SKM-1 (cell line): ENCODE data around the gene TRNAU1AP.
"Not testable (repeated sequence)": the region's sequence is repeated elsewhere in the genome, so short reads cannot be mapped to it uniquely, and the experiment has no call there.

Experiments used
- DNase-seq: peaks from one replicate; lab custom pipeline; 2025; ENCODE audit not compliant: unreplicated experiment; lab: John Stamatoyannopoulos, UW

TRNAU1AP gene

DNA sequence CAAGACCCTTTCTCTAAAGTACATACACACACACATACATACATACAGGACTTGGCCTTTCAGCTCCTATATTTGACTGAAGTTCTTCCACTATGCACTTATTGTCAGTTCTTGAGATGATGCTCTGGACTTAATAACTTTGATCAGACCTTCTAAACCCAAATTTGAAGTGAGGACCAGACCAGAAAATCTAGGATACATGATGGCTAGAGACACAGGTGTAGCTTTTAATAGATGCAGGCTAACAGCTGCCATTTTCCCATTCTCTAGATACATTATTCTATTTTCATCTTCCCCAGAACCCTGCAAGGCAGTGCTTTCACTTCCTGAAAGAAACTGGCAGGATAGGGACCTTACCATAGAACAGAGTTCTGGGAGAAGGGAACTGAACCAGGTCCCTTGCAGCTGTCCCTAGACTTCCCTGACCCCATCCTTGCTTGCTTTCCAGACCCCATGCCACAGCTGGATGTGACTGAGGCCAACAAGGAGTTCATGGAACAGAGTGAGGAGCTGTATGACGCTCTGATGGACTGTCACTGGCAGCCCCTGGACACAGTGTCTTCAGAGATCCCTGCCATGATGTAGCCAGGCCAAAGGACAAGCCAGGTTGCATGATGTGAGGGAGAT lies 24.3 kb downstream of the TRNAU1AP start:
- no peak for DNase-seq

DNA sequence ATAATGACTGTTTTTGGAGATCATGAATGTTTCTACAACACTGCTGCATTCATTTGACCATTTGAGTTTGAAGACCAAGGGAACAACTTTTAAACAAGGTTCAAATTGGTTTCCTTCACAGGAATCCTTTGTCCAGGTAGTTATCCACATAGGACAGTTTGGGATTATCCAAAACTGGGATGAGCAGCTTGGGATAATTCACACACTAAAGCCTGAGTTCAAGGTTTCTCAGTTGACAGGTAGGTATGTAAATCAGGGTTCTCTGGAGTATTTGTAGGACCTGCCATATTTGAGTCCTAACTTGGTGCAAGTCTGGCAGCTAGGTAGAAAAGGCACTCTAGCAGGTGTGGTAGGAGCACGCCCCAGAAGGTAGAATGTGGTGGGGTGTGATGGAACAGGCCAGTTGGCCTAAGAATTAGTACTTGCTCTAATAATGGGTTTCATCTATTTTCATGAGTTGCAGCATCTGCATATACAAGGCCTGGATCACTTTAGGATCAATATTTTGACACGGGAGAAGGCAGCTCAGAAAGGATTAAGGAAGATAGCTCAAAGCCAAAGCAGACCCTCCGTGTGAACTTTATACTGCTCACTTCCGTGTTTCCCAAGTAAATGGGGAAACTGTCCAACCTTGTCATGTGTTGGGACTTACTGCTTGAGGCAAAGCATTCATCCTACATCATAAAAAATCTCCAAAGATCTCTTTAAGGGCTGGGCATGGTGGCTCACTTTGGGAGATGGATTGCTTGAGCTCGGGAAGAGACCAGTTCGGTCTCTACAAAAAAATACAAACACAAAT lies 25.1 kb downstream of the TRNAU1AP start:
- no peak for DNase-seq

DNA sequence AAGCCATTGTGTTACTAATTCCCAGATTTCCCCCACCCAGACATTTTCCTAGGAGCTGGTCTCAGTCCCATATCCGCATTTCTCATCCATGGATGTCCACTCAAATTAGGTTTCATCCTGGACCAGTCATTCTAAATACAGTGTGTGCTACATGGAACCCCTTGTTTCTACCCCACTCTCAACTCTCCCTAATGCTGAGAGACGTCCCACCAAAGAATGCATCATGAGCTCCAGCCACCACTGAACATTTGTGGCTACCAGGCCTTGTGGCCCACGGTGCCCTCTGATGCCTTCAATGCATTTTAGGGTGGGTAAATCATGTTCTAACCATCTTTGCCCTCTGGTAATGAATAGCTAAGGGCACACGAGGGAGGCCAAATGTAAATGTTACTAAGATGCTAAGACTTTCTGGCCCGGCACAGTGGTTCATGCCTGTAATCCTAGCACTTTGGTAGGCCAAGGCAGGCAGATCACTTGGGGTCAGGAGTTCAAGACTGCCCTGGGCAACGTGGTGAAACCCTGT lies 25.9 kb downstream of the TRNAU1AP start:
- DNase-seq = no peak

DNA sequence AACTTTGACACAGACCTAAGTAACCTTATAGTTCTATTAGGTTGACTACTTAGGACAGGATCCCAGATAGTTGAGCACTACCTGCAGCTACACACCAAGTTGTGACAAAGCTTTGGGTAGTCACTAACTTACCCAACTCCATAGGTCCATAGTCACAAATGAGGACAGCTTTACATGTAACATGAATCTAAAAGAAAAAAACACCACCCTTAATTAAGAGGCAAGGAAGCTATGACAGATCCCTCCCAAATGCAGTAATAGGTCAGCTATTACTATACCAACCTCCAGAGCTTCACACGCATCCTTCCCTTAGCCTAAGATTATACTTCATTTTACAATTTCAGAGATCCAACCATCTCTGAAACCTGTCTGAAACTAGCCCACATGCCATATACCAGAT lies 26.5 kb downstream of the TRNAU1AP start:
- DNase-seq = no peak

DNA sequence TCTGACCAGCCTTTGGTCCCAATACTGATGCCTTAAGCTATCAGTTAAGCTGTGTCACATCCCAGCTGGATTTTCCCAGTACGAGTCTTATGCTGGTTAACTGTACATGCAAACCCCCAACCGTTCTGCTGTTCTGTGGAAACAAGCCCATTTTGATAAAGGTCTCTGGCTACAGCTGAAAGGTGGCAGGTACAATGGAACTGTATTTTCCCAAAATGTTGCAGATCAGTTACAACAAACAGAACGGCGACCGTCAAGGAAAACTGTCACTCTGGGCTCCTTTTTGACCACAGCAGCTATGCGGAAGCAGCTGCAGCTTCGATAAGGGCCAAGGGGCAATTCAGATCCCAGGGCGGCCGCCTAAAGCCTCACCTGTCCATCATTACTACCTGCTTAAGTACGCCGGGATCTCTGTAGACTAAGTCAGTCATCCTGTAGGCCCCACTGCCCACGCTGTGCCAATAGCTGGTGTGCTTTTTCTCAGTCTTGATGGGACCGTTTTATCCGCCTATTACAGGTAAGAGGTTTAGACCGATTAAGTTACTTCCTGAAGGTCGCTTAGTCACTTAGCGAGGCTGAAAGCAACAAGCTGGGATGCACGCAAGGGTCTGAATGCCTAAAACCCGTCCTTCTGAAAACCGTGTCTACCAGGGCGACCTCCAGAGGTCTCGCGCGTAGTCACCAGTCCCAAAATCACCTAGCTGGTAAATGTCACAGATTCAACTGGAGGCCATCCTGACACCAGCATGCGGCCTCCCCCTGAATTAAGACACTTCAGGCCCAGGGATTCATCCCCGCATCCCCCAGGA lies 28.0 kb downstream of the TRNAU1AP start:
- no peak for DNase-seq

DNA sequence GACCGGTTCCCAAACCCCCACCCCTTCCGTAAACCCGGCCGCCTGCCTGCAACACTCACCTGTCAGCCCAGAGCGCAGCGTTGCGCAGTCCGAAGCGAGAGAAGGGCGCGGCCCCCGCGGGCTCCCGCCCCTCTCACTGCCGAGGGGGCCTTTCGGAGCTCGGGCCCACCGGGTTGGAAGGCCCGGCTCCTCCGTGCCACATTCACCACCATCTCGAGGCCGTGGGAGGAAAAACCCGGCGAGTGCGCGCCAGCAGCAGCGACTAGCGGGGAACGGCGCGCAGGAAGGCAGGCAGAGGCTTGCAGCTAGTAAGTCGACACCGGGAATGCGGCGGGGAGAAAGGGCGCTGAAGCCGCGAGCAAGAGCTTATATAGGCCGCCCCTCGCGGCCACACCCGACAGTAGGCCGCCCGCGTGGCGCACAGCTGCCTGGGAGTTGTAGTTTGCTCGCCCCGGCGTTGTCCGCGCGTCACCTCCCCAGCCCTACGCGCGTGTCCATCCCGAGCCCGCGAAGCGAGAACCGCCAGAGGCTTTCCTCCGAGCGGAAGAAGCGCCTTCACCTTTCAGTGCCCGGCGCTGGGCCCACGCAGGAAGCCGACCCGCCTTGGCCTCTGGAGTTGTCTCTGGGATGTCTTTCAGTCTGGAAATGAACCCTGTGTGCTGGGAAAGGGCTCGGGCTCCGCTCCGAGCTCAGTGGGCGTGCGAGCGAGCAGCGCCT lies 28.8 kb downstream of the TRNAU1AP start:
- peak; percentile 94 for DNase-seq

DNA sequence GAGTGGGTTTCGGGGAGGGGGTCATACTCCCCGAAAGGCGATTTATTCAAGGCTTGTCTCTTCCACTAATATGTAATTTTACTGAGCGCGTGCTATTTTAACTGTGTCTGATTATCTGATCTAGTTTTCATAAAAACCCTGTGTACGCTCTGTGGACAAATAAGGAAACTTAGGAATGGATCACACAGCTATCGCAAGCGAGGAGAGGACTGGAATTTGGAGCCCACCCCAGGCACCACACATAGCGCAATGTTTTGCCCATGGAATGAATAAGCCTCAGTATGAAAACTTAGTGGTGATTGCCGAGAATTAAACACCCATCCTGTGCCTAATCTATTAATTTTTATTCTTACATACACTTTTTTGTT lies 29.3 kb downstream of the TRNAU1AP start:
- DNase-seq = no peak

DNA sequence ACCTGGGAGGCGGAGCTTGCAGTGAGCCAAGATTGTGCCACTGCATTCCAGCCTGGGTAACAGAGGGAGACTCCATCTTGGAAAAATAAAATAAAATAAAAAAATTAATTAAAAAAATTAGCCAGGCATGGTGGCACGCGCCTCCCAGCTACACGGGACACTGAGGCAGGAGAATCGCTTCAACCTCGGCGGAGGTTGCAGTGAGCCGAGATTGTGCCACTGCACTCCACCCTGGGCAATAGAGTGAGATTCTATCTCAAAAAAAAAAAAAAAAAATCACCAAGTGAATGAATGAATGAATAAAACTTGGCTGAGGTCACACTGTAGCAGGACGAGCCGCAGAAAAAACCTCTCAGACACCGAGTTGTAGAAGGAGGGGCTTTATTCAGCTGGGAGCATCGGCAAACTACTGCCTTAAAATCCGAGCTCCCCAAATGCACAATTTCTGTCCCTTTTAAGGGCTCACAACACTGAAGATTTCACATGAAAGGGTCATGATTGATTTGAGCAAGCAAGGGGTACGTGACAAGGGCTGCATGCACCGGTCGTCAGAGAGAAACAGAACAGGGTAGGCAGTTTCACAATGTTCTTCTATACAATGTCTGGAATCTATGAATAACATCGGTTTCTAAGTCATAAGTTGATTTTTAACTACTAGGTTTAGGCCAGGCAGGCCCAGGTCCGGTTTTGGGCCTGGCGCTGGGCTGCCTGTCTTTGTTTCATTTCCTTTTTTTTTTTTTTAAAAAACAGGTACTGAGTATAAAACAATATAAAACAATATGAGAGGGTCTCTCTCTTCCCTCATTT lies 33.9 kb downstream of the TRNAU1AP start:
- not testable (repeated sequence) for DNase-seq

DNA sequence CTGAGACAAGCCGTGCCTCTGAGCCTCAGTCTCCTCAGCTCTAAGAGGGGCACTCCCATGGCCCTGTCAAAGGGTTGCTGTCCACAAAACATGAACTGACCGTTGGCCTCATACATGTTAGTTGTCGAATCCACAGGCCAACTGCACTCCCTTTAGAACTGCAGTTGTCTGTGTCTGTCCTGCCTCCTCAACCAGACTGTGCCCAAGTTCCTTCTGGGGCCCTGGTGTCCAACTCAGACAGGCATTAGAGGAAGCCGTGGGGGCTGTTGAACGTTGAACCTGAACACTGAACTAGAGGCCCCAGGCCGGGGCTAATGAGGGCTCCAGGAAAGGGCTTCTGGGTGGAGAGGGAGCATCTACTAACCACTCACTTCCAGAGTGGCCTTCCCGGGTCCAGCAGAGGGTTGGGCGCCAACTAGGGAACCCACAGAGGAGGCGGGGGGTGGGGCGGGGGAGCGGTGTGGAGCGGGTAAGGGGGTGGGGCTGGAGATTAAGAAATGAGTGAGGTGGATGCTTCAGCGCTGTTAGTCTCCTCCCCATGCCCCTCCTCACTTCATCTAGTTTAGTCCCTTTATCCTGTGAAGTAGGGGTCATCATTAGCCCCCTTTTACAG lies 38.9 kb downstream of the TRNAU1AP start, which contains the start of gene RAB42:
Gene RAB42, plus strand, starts transcription at position 558 of the 613 bp plus-strand sequence. CDS start 247 bp downstream, outside the sequence.
- peak; percentile 74 for DNase-seq

DNA sequence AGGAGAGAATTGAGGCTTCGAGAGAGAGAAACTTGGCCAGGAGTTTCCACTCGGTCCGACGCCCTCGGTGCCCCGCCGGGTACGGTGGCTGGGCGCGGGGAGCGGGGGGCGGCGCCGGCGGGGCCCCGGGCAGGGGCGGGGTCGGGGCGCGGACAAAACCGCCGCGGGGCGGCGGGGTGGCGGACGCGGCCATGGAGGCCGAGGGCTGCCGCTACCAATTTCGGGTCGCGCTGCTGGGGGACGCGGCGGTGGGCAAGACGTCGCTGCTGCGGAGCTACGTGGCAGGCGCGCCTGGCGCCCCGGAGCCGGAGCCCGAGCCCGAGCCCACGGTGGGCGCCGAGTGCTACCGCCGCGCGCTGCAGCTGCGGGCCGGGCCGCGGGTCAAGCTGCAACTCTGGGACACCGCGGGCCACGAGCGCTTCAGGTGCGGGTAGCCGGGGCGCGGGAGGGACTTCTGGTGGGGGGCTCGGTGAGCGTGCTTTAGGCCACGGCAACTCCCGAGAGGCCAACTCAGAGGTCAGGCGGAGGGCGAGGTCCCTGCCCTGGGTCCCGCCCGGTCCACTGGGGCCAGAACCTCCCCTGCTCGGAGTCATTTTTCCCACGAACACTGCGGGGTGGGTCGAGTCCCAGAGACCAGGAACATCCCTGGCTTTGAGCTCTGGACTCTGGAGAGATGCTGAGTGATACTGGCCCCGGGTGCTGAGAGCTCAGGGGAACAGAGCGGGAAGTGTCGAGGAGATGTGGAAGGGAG lies 39.6 kb downstream of the TRNAU1AP start:
- no peak for DNase-seq

DNA sequence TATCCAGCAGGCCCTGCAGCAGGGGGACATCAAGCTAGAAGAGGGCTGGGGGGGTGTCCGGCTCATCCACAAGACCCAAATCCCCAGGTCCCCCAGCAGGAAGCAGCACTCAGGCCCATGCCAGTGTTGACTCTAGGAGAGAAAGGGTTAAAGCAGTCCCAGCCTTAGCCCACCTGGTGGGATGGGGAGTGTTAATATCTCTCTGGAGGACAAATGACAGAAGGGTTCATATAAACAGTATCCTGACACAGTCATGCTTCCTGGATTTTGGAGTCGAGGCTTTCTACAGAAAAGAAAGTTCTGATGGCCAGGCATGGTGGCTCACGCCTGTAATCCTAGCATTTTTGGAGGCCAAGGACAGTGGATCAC lies 41.1 kb downstream of the TRNAU1AP start:
- not testable (repeated sequence) for DNase-seq

DNA sequence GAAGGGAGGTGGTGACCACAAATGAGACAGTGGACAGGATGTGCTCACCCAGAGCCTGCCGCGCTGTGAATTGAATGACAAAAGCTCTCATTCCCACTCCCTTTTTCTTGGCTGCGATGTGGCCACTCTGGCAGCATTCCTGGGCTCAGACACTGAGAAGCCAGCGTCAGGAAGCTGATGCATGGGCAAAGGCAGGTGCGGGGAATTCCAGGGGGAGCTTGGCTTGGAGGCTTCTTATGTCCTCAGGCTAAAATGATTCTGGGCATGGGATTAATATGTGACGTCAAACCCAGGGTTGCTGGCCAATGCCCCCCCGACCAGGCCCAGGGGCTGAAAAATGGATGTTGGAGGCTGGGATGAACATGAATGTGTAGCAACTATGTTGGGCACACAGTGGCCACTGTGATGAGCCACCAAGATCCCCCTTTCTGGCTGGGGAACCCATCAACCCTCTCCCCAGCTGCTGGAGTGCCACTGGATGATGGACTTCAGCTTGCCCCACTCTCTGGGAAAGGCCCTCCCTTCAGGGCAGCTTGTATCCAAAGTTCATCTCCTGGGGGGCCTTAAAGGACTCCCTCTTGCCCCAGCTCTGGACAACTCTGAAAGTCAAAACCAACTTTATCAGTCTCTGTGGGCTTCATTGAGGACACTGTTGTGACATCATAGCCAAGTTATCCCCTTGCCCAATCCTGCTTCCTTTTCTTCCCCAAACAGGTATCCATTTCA lies 42.0 kb downstream of the TRNAU1AP start:
- not testable (repeated sequence) for DNase-seq

DNA sequence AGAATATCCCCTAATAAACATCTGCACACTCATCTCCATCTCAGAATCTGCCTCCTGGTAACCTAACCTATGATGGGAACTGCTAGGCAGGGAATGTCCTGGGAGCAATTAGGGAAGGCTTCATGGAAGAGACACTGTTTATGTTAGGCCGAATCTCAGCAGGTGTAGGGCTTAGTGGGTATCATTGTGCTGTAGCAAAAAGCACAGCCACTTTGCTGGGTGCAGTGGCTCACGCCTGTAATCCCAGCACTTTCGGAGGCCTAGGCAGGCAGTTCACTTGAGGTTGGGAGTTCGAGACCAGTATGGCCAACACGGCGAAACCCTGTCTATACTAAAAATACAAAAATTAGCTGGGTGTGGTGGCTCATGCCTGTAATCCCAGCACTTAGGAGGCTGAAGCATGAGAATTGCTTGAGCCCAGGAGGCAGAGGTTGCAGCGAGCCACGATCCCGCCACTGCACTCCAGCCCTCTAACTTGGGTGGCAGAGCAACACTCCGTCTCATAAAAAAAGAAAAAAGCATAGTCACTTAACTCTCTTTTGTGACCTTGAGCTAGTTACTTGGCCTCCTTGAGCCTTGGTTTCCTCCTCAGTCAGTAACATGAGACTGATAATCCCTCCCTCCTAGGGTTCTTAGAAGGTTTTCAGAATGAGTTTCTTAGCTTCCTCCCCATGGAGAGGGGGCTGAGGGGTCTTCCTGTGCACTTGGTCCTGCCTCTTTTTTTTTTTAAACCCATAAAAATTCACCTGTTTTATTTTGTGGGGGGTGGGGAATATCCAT lies 42.7 kb downstream of the TRNAU1AP start:
- DNase-seq = no peak

DNA sequence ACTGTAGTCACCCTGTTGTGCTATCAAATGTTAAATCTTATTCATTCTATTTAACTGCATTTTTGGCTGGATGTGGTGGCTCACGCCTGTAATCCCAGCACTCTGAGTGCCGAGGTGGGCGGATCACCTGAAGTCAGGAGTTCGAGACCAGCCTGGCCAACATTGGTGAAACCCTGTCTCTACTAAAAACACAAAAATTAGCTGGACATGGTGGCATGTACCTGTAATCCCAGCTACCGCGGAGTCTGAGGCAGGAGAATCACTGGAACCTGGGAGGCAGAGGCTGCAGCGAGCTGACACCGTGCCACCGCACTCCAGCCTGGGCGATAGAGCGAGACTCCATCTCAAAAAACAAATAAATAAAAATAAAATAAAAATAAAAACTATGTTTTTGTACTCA lies 43.4 kb downstream of the TRNAU1AP start:
- DNase-seq = not testable (repeated sequence)

DNA sequence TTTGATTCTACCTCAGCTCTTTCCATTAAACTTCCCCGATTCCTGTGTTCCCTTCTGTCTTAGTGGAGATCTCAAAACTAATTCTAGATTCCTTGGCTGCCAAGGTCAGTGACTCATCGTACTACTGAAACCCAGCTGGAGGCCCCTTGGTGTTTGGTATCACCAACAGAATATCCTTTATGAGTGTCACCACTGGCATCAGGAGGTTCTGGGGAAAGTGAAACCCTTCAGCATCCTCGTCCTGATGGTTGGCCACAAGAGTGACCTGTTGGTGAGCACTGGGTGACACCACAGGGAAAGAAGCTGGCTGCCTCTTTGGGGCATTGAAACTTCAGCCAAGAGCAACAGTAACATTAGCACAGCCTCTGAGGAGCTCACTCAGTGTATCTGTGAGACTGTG lies 48.8 kb downstream of the TRNAU1AP start:
- DNase-seq = no peak

DNA sequence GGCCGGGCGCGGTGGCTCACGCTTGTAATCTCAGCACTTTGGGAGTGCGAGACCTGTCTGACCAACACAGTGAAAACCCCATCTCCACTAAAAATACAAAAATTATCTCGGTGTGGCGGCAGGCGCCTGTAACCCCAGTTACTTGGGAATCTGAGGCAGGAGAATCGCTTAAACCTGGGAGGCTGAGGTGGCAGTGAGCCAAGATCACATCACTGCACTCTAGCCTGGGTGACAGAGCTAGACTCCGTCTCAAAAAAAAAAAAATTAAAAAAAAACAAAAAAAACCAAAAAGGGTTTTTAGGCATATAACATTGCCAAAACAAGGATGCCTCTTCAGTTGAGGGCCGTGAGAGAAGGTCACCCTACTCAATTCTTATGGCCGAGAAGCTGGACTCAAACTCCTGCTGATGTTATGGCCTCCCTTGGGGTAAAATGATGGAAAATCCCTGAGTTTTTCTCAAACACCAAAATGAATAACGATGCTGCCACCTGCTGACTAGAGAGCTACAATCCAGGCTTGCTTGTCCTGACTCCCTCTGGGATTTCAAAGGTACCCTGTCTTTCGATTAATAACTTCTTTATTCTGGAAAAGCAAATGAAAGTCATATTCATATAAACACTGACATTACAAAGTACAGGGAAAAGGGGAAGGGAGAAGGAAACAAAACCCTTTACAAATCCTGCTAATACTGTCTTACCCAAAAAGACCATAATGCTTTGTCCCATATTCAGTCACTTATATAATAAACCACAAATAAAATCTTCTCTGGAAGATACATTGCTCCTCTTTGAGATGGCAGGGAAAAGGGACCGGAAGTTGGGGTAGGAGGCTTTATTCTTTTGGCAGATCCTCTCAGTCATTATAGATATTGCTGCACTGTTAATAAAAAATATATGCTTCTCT lies 49.9 kb downstream of the TRNAU1AP start:
- peak; percentile 30 for DNase-seq
